ENCODE data around the gene C1QL4.
A peak's percentile ranks its signal among the peaks of the same experiment; 100 is the strongest.
"Not testable (repeated sequence)": the region's sequence is repeated elsewhere in the genome, so short reads cannot be mapped to it uniquely, and the experiment has no call there.

Gene C1QL4

GRCh38 chr12:49297695-49298060, 39.3 kb downstream of the C1QL4 start:
- no peak for DNase-seq

GRCh38 chr12:49296836-49297694, 39.9 kb downstream of the C1QL4 start:
- DNase-seq = peak in 1 of 2 experiments; percentile 57

GRCh38 chr12:49296034-49296835, 40.8 kb downstream of the C1QL4 start:
- DNase-seq = peak; percentile 75 to 77

- no peak for DNase-seq
Measured at GRCh38 chr12:49295082-49295936, 41.7 kb downstream of the C1QL4 start, which contains the start of gene PRPH. Gene PRPH, plus strand, starts transcription at chr12:49295147. Its CDS starts 54 bp downstream, at chr12:49295201.

- peak; percentile 63 to 85 for DNase-seq
Measured at GRCh38 chr12:49294804-49295081, 42.2 kb downstream of the C1QL4 start.

- DNase-seq = peak; percentile 89 to 93
Measured at GRCh38 chr12:49294086-49294803, 42.7 kb downstream of the C1QL4 start.

- peak; percentile 68 to 69 for DNase-seq
Measured at GRCh38 chr12:49293056-49293956, 43.7 kb downstream of the C1QL4 start.

- peak in 1 of 2 experiments; percentile 27 for DNase-seq
Measured at GRCh38 chr12:49292729-49293055, 44.3 kb downstream of the C1QL4 start.

- no peak for DNase-seq
Measured at GRCh38 chr12:49288922-49289555, 47.9 kb downstream of the C1QL4 start.

GRCh38 chr12:49288412-49288853, 48.6 kb downstream of the C1QL4 start:
- DNase-seq = peak; percentile 43 to 53

GRCh38 chr12:49287876-49288275, 49.1 kb downstream of the C1QL4 start:
- DNase-seq = no peak

GRCh38 chr12:49284672-49285071, 52.3 kb downstream of the C1QL4 start:
- DNase-seq = no peak

GRCh38 chr12:49283541-49284429, 53.2 kb downstream of the C1QL4 start:
- no peak for DNase-seq

- DNase-seq = not testable (repeated sequence)
Measured at GRCh38 chr12:49282740-49283375, 54.1 kb downstream of the C1QL4 start.

Data from NCI-H187 (cell line).